SK-N-SH (cell line): ENCODE data around the gene C1QL1. TPM values are rescaled to one million over a fixed set of nuclear protein-coding genes. Genes with fewer than 3 reads are reported as not detected.

ENCODE experiments used
- CTCF ChIA-PET: fragments of 300-600, 350-600 bp; formaldehyde crosslinking; extraction: SDS; loops from one replicate; lab custom pipeline; 2021; lab: Yijun Ruan, JAX
- POLR2A ChIA-PET: fragments of 350-600 bp; sonication (Branson Sonifier 250); formaldehyde crosslinking; extraction: SDS; loops from one replicate; lab custom pipeline; 2020; ENCODE audit warnings: antibody characterized with exemption, inconsistent platforms; lab: Yijun Ruan, JAX
- DNase-seq: peaks from one replicate; pipeline ENCODE4 v3.0.0; 2012
- H2AFZ ChIP-seq: fragments of 200-600 bp; sonication (generic); 2 replicates; pipeline ENCODE4 v1.8.1; 2016; ENCODE audit warnings: antibody characterized with exemption, mild to moderate bottlenecking, low read depth
- H3F3A ChIP-seq: fragments of 200-600 bp; sonication (generic); replicated peaks from 2 replicates; pipeline ENCODE3; 2016; ENCODE audit warnings: antibody characterized with exemption, mild to moderate bottlenecking; ENCODE audit not compliant: insufficient read depth
- H3K27ac ChIP-seq, 2 experiments: fragments of 200-500 bp in 1 of 2; fragments of 200-600 bp in 1 of 2; sonication (Bioruptor generic) in 1 of 2; sonication (generic), shearing (Covaris generic) in 1 of 2; 2 replicates each; pipeline versions ENCODE4 v1.5.1 to v1.6.1; 2014 to 2016; ENCODE audit warnings: low read depth in 2 of 2, inconsistent platforms in 1 of 2, low read length in 1 of 2, mild to moderate bottlenecking in 1 of 2, mixed read lengths in 1 of 2
- H3K27me3 ChIP-seq: fragments of 200-600 bp; sonication (generic), shearing (Covaris generic); 2 replicates; pipeline ENCODE4 v1.6.1; 2016; ENCODE audit warnings: mixed run types; ENCODE audit not compliant: insufficient read depth
- H3K36me3 ChIP-seq, 2 experiments: fragments of 200-500 bp in 1 of 2; fragments of 200-600 bp in 1 of 2; sonication (Bioruptor generic) in 1 of 2; sonication (generic) in 1 of 2; replicated peaks in 1 of 2; 2 replicates each; pipeline versions ENCODE3 to v1.5.1; 2014 to 2016; ENCODE audit warnings: low read length in 1 of 2, mild to moderate bottlenecking in 1 of 2; ENCODE audit not compliant: insufficient read depth in 2 of 2, control insufficient read depth in 1 of 2
- H3K4me1 ChIP-seq, 2 experiments: fragments of 200-500 bp in 1 of 2; fragments of 200-600 bp in 1 of 2; sonication (Bioruptor generic) in 1 of 2; sonication (generic), shearing (Covaris generic) in 1 of 2; 2 replicates each; pipeline versions ENCODE4 v1.5.1 to v1.6.1; 2014 to 2016; ENCODE audit warnings: low read depth in 1 of 2, low read length in 1 of 2, mixed run types in 1 of 2; ENCODE audit not compliant: insufficient read depth in 2 of 2, control insufficient read depth in 1 of 2
- H3K4me2 ChIP-seq: fragments of 200-600 bp; sonication (generic), shearing (Covaris generic); 2 replicates; pipeline ENCODE4 v1.6.1; 2017; ENCODE audit warnings: mixed run types
- H3K4me3 ChIP-seq, 2 experiments: fragments of 200-500 bp in 1 of 2; fragments of 200-600 bp in 1 of 2; sonication (Bioruptor generic) in 1 of 2; sonication (generic), shearing (Covaris generic) in 1 of 2; 2 replicates each; pipeline versions ENCODE4 v1.5.1 to v1.8.1; 2014 to 2016; ENCODE audit warnings: low read depth in 2 of 2, inconsistent platforms in 1 of 2, low read length in 1 of 2, mild to moderate bottlenecking in 1 of 2, mixed read lengths in 1 of 2, moderate library complexity in 1 of 2
- H3K79me2 ChIP-seq: fragments of 200-600 bp; sonication (generic); 2 replicates; pipeline ENCODE4 v1.8.1; 2017; ENCODE audit warnings: mild to moderate bottlenecking; ENCODE audit not compliant: insufficient read depth
- H3K9ac ChIP-seq: fragments of 200-600 bp; sonication (generic); 2 replicates; pipeline ENCODE4 v1.6.1; 2017; ENCODE audit warnings: mixed run types
- H3K9me2 ChIP-seq: fragments of 200-600 bp; sonication (generic); 2 replicates; pipeline ENCODE4 v1.6.1; 2017; ENCODE audit warnings: mixed run types
- H3K9me3 ChIP-seq: fragments of 200-600 bp; sonication (generic); 2 replicates; pipeline ENCODE4 v1.6.1; 2017; ENCODE audit warnings: mixed run types, mild to moderate bottlenecking, moderate library complexity
- H4K20me1 ChIP-seq: fragments of 200-600 bp; sonication (generic); 2 replicates; pipeline ENCODE4 v1.6.1; 2017; ENCODE audit warnings: mild to moderate bottlenecking, mixed run types; ENCODE audit not compliant: insufficient read depth
- EZH2phosphoT487 ChIP-seq: fragments of 200-600 bp; sonication (generic); IDR thresholded peaks from 2 replicates; pipeline ENCODE4 v1.6.1; 2017; ENCODE audit warnings: low read depth, mixed run types, mild to moderate bottlenecking, antibody characterized with exemption, moderate library complexity, borderline replicate concordance
- FOSL2 ChIP-seq: IDR thresholded peaks from 2 replicates; pipeline ENCODE4 v1.4.0; 2012; ENCODE audit warnings: low read depth, mild to moderate bottlenecking, moderate library complexity, borderline replicate concordance
- FOXJ3 ChIP-seq: sonication (generic); formaldehyde crosslinking; IDR thresholded peaks from 2 replicates; pipeline ENCODE4 v1.5.1; 2020; ENCODE audit warnings: mild to moderate bottlenecking, missing genetic modification reagents
- FOXM1 ChIP-seq: IDR thresholded peaks from 2 replicates; pipeline ENCODE4 v1.4.0; 2012; ENCODE audit warnings: low read depth, mild to moderate bottlenecking
- JUND ChIP-seq: IDR thresholded peaks from 2 replicates; pipeline ENCODE4 v1.4.0; 2012
- MXI1 ChIP-seq: IDR thresholded peaks from 2 replicates; pipeline ENCODE4 v1.6.1; 2012; ENCODE audit warnings: mild to moderate bottlenecking, low read depth, low read length, improper control_type of control experiment
- NFIC ChIP-seq: IDR thresholded peaks from 2 replicates; pipeline ENCODE4 v1.4.0; 2012; ENCODE audit warnings: borderline replicate concordance
- RFX5 ChIP-seq: IDR thresholded peaks from 2 replicates; pipeline ENCODE4 v1.6.1; 2012; ENCODE audit warnings: mild to moderate bottlenecking, improper control_type of control experiment, low read length
- SMC3 ChIP-seq: IDR thresholded peaks from 2 replicates; pipeline ENCODE4 v1.6.1; 2012; ENCODE audit warnings: low read depth, low read length, improper control_type of control experiment
- WGBS: methylation state at CpG from one replicate; pipeline ENCODE4 v1.1.6; 2017; ENCODE audit warnings: low lambda C conversion rate; 5-methylcytosine and 5-hydroxymethylcytosine counted together
- polyA plus RNA-seq, 3 experiments: library from polyadenylated mRNA; depleted of rRNA; stranded (reverse); fragments of >200 nt; gene quantifications; 2 replicates each; pipeline ENCODE4 v1.2.3, GENCODE V29; 2012
- TF ChIP-seq, protein P1 (sequence below): IDR thresholded peaks from 2 replicates; pipeline ENCODE4 v1.4.0; 2012; ENCODE audit warnings: low read depth, borderline replicate concordance
- TF ChIP-seq, protein P2 (sequence below): IDR thresholded peaks from 2 replicates; pipeline ENCODE4 v1.4.0; 2012; ENCODE audit warnings: low read depth

The C1QL1 gene
- polyA plus RNA-seq, 1 of the 3 experiments (the other 2 are of a cell fraction) = 11.9 TPM

GRCh38 chr17:44918006-44918405 lies 50.1 kb downstream of the C1QL1 start:
- Histone ChIP-seq H3K27me3 (no peaks in the 10 kb centered on the region), H3K79me2 (no peaks in the 10 kb centered on the region), H3K36me3 (no peaks in the 10 kb centered on the region), H3F3A (peaks cover 12% of the 10 kb centered on the region), H3K4me3 (no peak overlapping the region), H3K4me2 (no peak overlapping the region; the same call in 1 of the 2 replicates), H4K20me1 (no peaks in the 10 kb centered on the region), H3K4me1 (peaks cover 18 to 29% of the 10 kb centered on the region in 2 experiments; a peak in 3 of 4 replicates), H3K9me2 (no peaks in the 10 kb centered on the region), H3K9me3 (no peaks in the 10 kb centered on the region), H3K27ac (peak overlapping the region in 1 of 2 experiments; percentile 78; a peak in 1 of 4 replicates), H3K9ac (no peak overlapping the region), H2AFZ (no peak overlapping the region)
- TF ChIP-seq NFIC (no peak), RFX5 (no peak), FOSL2 (no peak)
- TF ChIP-seq, protein P1, sequence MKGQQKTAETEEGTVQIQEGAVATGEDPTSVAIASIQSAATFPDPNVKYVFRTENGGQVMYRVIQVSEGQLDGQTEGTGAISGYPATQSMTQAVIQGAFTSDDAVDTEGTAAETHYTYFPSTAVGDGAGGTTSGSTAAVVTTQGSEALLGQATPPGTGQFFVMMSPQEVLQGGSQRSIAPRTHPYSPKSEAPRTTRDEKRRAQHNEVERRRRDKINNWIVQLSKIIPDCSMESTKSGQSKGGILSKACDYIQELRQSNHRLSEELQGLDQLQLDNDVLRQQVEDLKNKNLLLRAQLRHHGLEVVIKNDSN = no peak
- TF ChIP-seq, protein P2, sequence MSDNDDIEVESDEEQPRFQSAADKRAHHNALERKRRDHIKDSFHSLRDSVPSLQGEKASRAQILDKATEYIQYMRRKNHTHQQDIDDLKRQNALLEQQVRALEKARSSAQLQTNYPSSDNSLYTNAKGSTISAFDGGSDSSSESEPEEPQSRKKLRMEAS = no peak
- WGBS = 94% methylated on average over 2 of the region's 2 CpGs
- POLR2A ChIA-PET = interaction anchor here (1.3 kb wide), 1 partner anchor 103 kb away, joined by 4 read pairs; no protein-coding TSS in a partner anchor
- CTCF ChIA-PET = interaction anchor here (0.7 to 17.2 kb wide), 13 partner anchors 8 to 217 kb away, joined by 3 to 433 read pairs (median 5); partner anchors contain the start of genes ACBD4, C1QL1 and PLCD3
- DNase-seq = no peak

GRCh38 chr17:44917456-44917855 lies 50.6 kb downstream of the C1QL1 start:
- Histone ChIP-seq H3K4me1 (peaks cover 18 to 23% of the 10 kb centered on the region in 2 experiments; a peak in 3 of 4 replicates), H3K4me3 (no peak overlapping the region), H3K27me3 (no peaks in the 10 kb centered on the region), H3K9me2 (no peaks in the 10 kb centered on the region), H3K79me2 (no peaks in the 10 kb centered on the region), H3K27ac (peak overlapping the region in 1 of 2 experiments; percentile 78; a peak in 2 of 4 replicates), H3F3A (peaks cover 12% of the 10 kb centered on the region), H3K9me3 (no peaks in the 10 kb centered on the region), H3K36me3 (no peaks in the 10 kb centered on the region), H3K9ac (no peak overlapping the region), H4K20me1 (no peaks in the 10 kb centered on the region), H3K4me2 (peak overlapping the region; percentile 58; the same call in 1 of the 2 replicates), H2AFZ (no peak overlapping the region)
- DNase-seq = no peak
- TF ChIP-seq MXI1 (no peak), EZH2phosphoT487 (no peak), FOXJ3 (no peak), SMC3 (no peak), JUND (no peak), FOXM1 (no peak)
- WGBS = 94% methylated on average over 5 of the region's 6 CpGs
- CTCF ChIA-PET = interaction anchor here (0.7 to 17.2 kb wide), 10 partner anchors 13 to 218 kb away, joined by 3 to 433 read pairs (median 6); partner anchors contain the start of genes ACBD4 and PLCD3
- POLR2A ChIA-PET = interaction anchor here (1.3 kb wide), 1 partner anchor 104 kb away, joined by 4 read pairs; no protein-coding TSS in a partner anchor
